NOMO-1 treated with dmso at 0.1 percent for 144 hours (cell line): Measurements from ENCODE around the gene DPPA4.
"Not testable (repeated sequence)": the region's sequence is repeated elsewhere in the genome, so short reads cannot be mapped to it uniquely, and the experiment has no call there.

ENCODE experiments used
- DNase-seq: peaks from one replicate; lab custom pipeline; 2025; ENCODE audit not compliant: unreplicated experiment; lab: John Stamatoyannopoulos, UW

DPPA4 gene

GRCh38 chr3:109337393-109337792 is at the start of gene DPPA4:
Gene DPPA4 (minus strand): TSS chr3:109337546. CDS start chr3:109337517, 29 bp downstream.
- no peak for DNase-seq

GRCh38 chr3:109385442-109386318 is 48.3 kb upstream of the DPPA4 start:
- DNase-seq, result no peak

GRCh38 chr3:109384164-109384563 is 46.8 kb upstream of the DPPA4 start:
- DNase-seq, result no peak

GRCh38 chr3:109382588-109382987 is 45.2 kb upstream of the DPPA4 start:
- DNase-seq, result no peak

GRCh38 chr3:109375975-109376374 is 38.6 kb upstream of the DPPA4 start:
- DNase-seq, result no peak

- not testable (repeated sequence) for DNase-seq
Measured at GRCh38 chr3:109374434-109374833, 37.1 kb upstream of the DPPA4 start.

- DNase-seq, result no peak
Measured at GRCh38 chr3:109373933-109374332, 36.6 kb upstream of the DPPA4 start.

GRCh38 chr3:109372639-109373038 is 35.3 kb upstream of the DPPA4 start:
- DNase-seq, result no peak

GRCh38 chr3:109369510-109369909 is 32.2 kb upstream of the DPPA4 start:
- no peak for DNase-seq

- no peak for DNase-seq
Measured at GRCh38 chr3:109364088-109364487, 26.7 kb upstream of the DPPA4 start.

GRCh38 chr3:109363634-109364033 is 26.3 kb upstream of the DPPA4 start:
- no peak for DNase-seq

- DNase-seq, result no peak
Measured at GRCh38 chr3:109362823-109363222, 25.5 kb upstream of the DPPA4 start.

GRCh38 chr3:109358809-109359208 is 21.5 kb upstream of the DPPA4 start:
- DNase-seq, result not testable (repeated sequence)

- DNase-seq, result no peak
Measured at GRCh38 chr3:109356442-109357155, 19.3 kb upstream of the DPPA4 start.

- DNase-seq, result no peak
Measured at GRCh38 chr3:109355625-109356441, 18.5 kb upstream of the DPPA4 start.

- DNase-seq, result no peak
Measured at GRCh38 chr3:109353057-109353456, 15.7 kb upstream of the DPPA4 start.

- no peak for DNase-seq
Measured at GRCh38 chr3:109351231-109351630, 13.9 kb upstream of the DPPA4 start.

GRCh38 chr3:109346770-109347295 is 9.5 kb upstream of the DPPA4 start:
- DNase-seq, result no peak

- DNase-seq, result no peak
Measured at GRCh38 chr3:109346099-109346498, 8.8 kb upstream of the DPPA4 start.

GRCh38 chr3:109339714-109340648 is 2.6 kb upstream of the DPPA4 start:
- DNase-seq, result no peak
